Measurements from ENCODE around the gene RECQL5. TPM values are rescaled to one million over a fixed set of nuclear protein-coding genes. Genes with fewer than 3 reads are reported as not detected.

RECQL5 gene
- total RNA-seq, 1 donor from 2014 or later = 22.7 TPM

GRCh38 chr17:75640556-75641119 lies 26.3 kb downstream of the RECQL5 start:
- Histone ChIP-seq H4K20me1 (ENCODE audit: low read depth) (peaks cover 30% of the 10 kb centered on the region), H3K27me3 (no peaks in the 10 kb centered on the region), H3K9ac (no peak overlapping the region), H3F3A (ENCODE audit: low read depth) (no peaks in the 10 kb centered on the region), H3K4me1 (peaks cover 1% of the 10 kb centered on the region), H3K36me3 (no peaks in the 10 kb centered on the region), H3K79me2 (ENCODE audit: low read depth) (no peaks in the 10 kb centered on the region), H3K4me3 (no peak overlapping the region), H3K27ac (no peak overlapping the region), H2AFZ (replicated peaks) (no peak overlapping the region), H3K9me3 (ENCODE audit: low read depth) (no peaks in the 10 kb centered on the region), H3K4me2 (no peak overlapping the region)
- TF ChIP-seq EZH2phosphoT487 (IDR thresholded peaks at IDR 0.05) = no peak
- TF ChIP-seq CTCF (IDR thresholded peaks at IDR 0.05) = no peak
- no peak for TF ChIP-seq EZH2 (IDR thresholded peaks at IDR 0.05)
- no peak overlapping the region for H3K27ac Mint-ChIP-seq
- H3K36me3 Mint-ChIP-seq = no peaks in the 10 kb centered on the region
- no peak overlapping the region for H3K4me3 Mint-ChIP-seq
- H3K9me3 Mint-ChIP-seq = no peaks in the 10 kb centered on the region
- peaks cover 2% of the 10 kb centered on the region for H3K27me3 Mint-ChIP-seq (ENCODE audit: insufficient read depth, low read depth)
- no peak for DNase-seq (ENCODE audit: low spot score)
- H3K4me1 Mint-ChIP-seq = peaks cover 6% of the 10 kb centered on the region

- Histone ChIP-seq H3K4me1 (peaks cover 8% of the 10 kb centered on the region), H3K9me3 (ENCODE audit: low read depth) (no peaks in the 10 kb centered on the region), H3K79me2 (ENCODE audit: low read depth) (no peaks in the 10 kb centered on the region), H2AFZ (replicated peaks) (no peak overlapping the region), H3K36me3 (no peaks in the 10 kb centered on the region), H3K9ac (no peak overlapping the region), H3K4me3 (no peak overlapping the region), H3K27me3 (no peaks in the 10 kb centered on the region), H3K27ac (no peak overlapping the region), H3K4me2 (no peak overlapping the region), H3F3A (ENCODE audit: low read depth) (peaks cover 4% of the 10 kb centered on the region), H4K20me1 (ENCODE audit: low read depth) (peaks cover 37% of the 10 kb centered on the region)
- TF ChIP-seq EZH2 (IDR thresholded peaks at IDR 0.05) = no peak
- no peak for TF ChIP-seq EZH2phosphoT487 (IDR thresholded peaks at IDR 0.05)
- TF ChIP-seq CTCF (IDR thresholded peaks at IDR 0.05) = no peak
- Mint-ChIP-seq H3K27me3 (ENCODE audit: insufficient read depth, low read depth) (peaks cover 5% of the 10 kb centered on the region), H3K27ac (no peak overlapping the region), H3K9me3 (no peaks in the 10 kb centered on the region), H3K4me1 (peaks cover 12% of the 10 kb centered on the region), H3K4me3 (no peak overlapping the region), H3K36me3 (no peaks in the 10 kb centered on the region)
- no peak for DNase-seq (ENCODE audit: low spot score)
Observed at GRCh38 chr17:75639771-75640555, 27.0 kb downstream of the RECQL5 start.

GRCh38 chr17:75639327-75639726 lies 27.6 kb downstream of the RECQL5 start:
- H3K36me3 ChIP-seq = no peaks in the 10 kb centered on the region
- H3K4me3 Mint-ChIP-seq = no peak overlapping the region
- H3K4me2 ChIP-seq = no peak overlapping the region
- no peak overlapping the region for H3K27ac Mint-ChIP-seq
- no peaks in the 10 kb centered on the region for H3K79me2 ChIP-seq (ENCODE audit: low read depth)
- no peaks in the 10 kb centered on the region for H3K9me3 Mint-ChIP-seq
- no peaks in the 10 kb centered on the region for H3K27me3 ChIP-seq
- no peak overlapping the region for H3K4me3 ChIP-seq
- H3F3A ChIP-seq (ENCODE audit: low read depth) = peaks cover 10% of the 10 kb centered on the region
- H4K20me1 ChIP-seq (ENCODE audit: low read depth) = peaks cover 43% of the 10 kb centered on the region
- H3K27ac ChIP-seq = no peak overlapping the region
- peaks cover 13% of the 10 kb centered on the region for H3K4me1 ChIP-seq
- no peak for TF ChIP-seq CTCF (IDR thresholded peaks at IDR 0.05)
- no peak for TF ChIP-seq EZH2 (IDR thresholded peaks at IDR 0.05)
- no peak for TF ChIP-seq EZH2phosphoT487 (IDR thresholded peaks at IDR 0.05)
- H3K27me3 Mint-ChIP-seq (ENCODE audit: insufficient read depth, low read depth) = peaks cover 10% of the 10 kb centered on the region
- no peaks in the 10 kb centered on the region for H3K36me3 Mint-ChIP-seq
- H3K9ac ChIP-seq = no peak overlapping the region
- H3K4me1 Mint-ChIP-seq = peaks cover 18% of the 10 kb centered on the region
- no peaks in the 10 kb centered on the region for H3K9me3 ChIP-seq (ENCODE audit: low read depth)
- DNase-seq (ENCODE audit: low spot score) = no peak
- H2AFZ ChIP-seq (replicated peaks) = no peak overlapping the region

Measured in neural progenitor cell (in vitro differentiated cells).